ENCODE results near the gene OXNAD1.

OXNAD1 gene

GRCh38 chr3:16264708-16265454, at the start of gene OXNAD1, which contains the start of gene DPH3:
TSS of gene OXNAD1 (plus strand) at chr3:16265212. CDS start at chr3:16270953, 5,741 bp downstream.
TSS of gene DPH3 (minus strand) at chr3:16264943. CDS start at chr3:16264876, 67 bp downstream.
- peak; percentile 100 for DNase-seq

- DNase-seq, result no peak
Measured at GRCh38 chr3:16216373-16216935, 48.6 kb upstream of the OXNAD1 start.

GRCh38 chr3:16219777-16220176, 45.2 kb upstream of the OXNAD1 start:
- DNase-seq, result no peak

GRCh38 chr3:16221990-16222389, 43.0 kb upstream of the OXNAD1 start:
- no peak for DNase-seq

- DNase-seq, result no peak
Measured at GRCh38 chr3:16222547-16222946, 42.5 kb upstream of the OXNAD1 start.

GRCh38 chr3:16224325-16224724, 40.7 kb upstream of the OXNAD1 start:
- peak; percentile 59 for DNase-seq

- no peak for DNase-seq
Measured at GRCh38 chr3:16227566-16227965, 37.4 kb upstream of the OXNAD1 start.

GRCh38 chr3:16229681-16230080, 35.3 kb upstream of the OXNAD1 start:
- DNase-seq, result no peak

GRCh38 chr3:16231983-16232382, 33.0 kb upstream of the OXNAD1 start:
- DNase-seq, result no peak

GRCh38 chr3:16233806-16234205, 31.2 kb upstream of the OXNAD1 start:
- DNase-seq, result no peak

- no peak for DNase-seq
Measured at GRCh38 chr3:16234281-16234680, 30.7 kb upstream of the OXNAD1 start.

- DNase-seq, result no peak
Measured at GRCh38 chr3:16236030-16236639, 28.9 kb upstream of the OXNAD1 start.

- no peak for DNase-seq
Measured at GRCh38 chr3:16236856-16237393, 28.1 kb upstream of the OXNAD1 start.

- DNase-seq, result peak; percentile 37
Measured at GRCh38 chr3:16239086-16239770, 25.8 kb upstream of the OXNAD1 start.

- DNase-seq, result no peak
Measured at GRCh38 chr3:16239780-16240179, 25.2 kb upstream of the OXNAD1 start.

- peak; percentile 87 for DNase-seq
Measured at GRCh38 chr3:16240229-16241023, 24.6 kb upstream of the OXNAD1 start.

- no peak for DNase-seq
Measured at GRCh38 chr3:16241225-16241624, 23.8 kb upstream of the OXNAD1 start.

GRCh38 chr3:16242177-16242576, 22.8 kb upstream of the OXNAD1 start:
- no peak for DNase-seq

- no peak for DNase-seq
Measured at GRCh38 chr3:16243706-16244490, 21.1 kb upstream of the OXNAD1 start.

- DNase-seq, result no peak
Measured at GRCh38 chr3:16245609-16246008, 19.4 kb upstream of the OXNAD1 start.

- DNase-seq, result peak; percentile 90
Measured at GRCh38 chr3:16247282-16248061, 17.5 kb upstream of the OXNAD1 start.
